Astrocyte (in vitro differentiated cells and primary cell): Measurements from ENCODE around the gene ADPRM. TPM values are rescaled to one million over a fixed set of nuclear protein-coding genes. Genes with fewer than 3 reads are reported as not detected.
A peak's percentile ranks its signal among the peaks of the same experiment; 100 is the strongest.
"Not testable (repeated sequence)": the region's sequence is repeated elsewhere in the genome, so short reads cannot be mapped to it uniquely, and the experiment has no call there.

Experiments used
- DNase-seq: peaks from one replicate; pipeline ENCODE4 v3.0.0-alpha.2; 2010; ENCODE audit warnings: low read depth
- FAIRE-seq: peaks from 2 replicates; lab custom pipeline; 2011; peaks lifted over from hg19 to GRCh38; lab: Jason Lieb, UNC
- H2AFZ ChIP-seq: 2 replicates; pipeline ENCODE4 v1.6.0; 2012; ENCODE audit warnings: low read depth, low read length, inconsistent platforms
- H3K27ac ChIP-seq: 2 replicates; pipeline ENCODE4 v1.5.1; 2011; ENCODE audit warnings: low read depth, low read length, inconsistent platforms
- H3K27me3 ChIP-seq: 2 replicates; pipeline ENCODE4 v1.6.0; 2011; ENCODE audit warnings: low read length, inconsistent platforms; ENCODE audit not compliant: insufficient read depth
- H3K36me3 ChIP-seq: 2 replicates; pipeline ENCODE4 v1.5.1; 2011; ENCODE audit warnings: low read length, inconsistent platforms; ENCODE audit not compliant: insufficient read depth
- H3K4me1 ChIP-seq: 2 replicates; pipeline ENCODE4 v1.5.1; 2011; ENCODE audit warnings: low read length, inconsistent platforms; ENCODE audit not compliant: insufficient read depth
- H3K4me2 ChIP-seq: 2 replicates; pipeline ENCODE4 v1.6.0; 2012; ENCODE audit warnings: low read length, inconsistent platforms
- H3K4me3 ChIP-seq: 2 replicates; pipeline ENCODE4 v1.5.1; 2011; ENCODE audit warnings: low read depth, mild to moderate bottlenecking, low read length, inconsistent platforms; ENCODE audit not compliant: insufficient read depth
- H3K79me2 ChIP-seq: 2 replicates; pipeline ENCODE4 v1.6.0; 2012; ENCODE audit warnings: mild to moderate bottlenecking, low read length, inconsistent platforms; ENCODE audit not compliant: insufficient read depth
- H3K9ac ChIP-seq: 2 replicates; pipeline ENCODE4 v1.6.0; 2012; ENCODE audit warnings: mild to moderate bottlenecking, low read length, inconsistent platforms
- H3K9me3 ChIP-seq: 2 replicates; pipeline ENCODE4 v1.5.1; 2012; ENCODE audit warnings: low read depth, mild to moderate bottlenecking, low read length, inconsistent platforms; ENCODE audit not compliant: insufficient read depth
- H4K20me1 ChIP-seq: 2 replicates; pipeline ENCODE4 v1.6.0; 2012; ENCODE audit warnings: low read length, inconsistent platforms; ENCODE audit not compliant: insufficient read depth
- H3K27ac Mint-ChIP-seq: one replicate; pipeline ENCODE4 v1.8.0; 2021; ENCODE audit warnings: mild to moderate bottlenecking, mixed read lengths; ENCODE audit not compliant: unreplicated experiment
- H3K27me3 Mint-ChIP-seq: one replicate; pipeline ENCODE4 v1.8.0; 2021; ENCODE audit warnings: low read depth, mixed read lengths; ENCODE audit not compliant: unreplicated experiment
- H3K36me3 Mint-ChIP-seq: one replicate; pipeline ENCODE4 v1.8.0; 2021; ENCODE audit warnings: low read depth, mixed read lengths; ENCODE audit not compliant: unreplicated experiment
- H3K4me1 Mint-ChIP-seq: one replicate; pipeline ENCODE4 v1.8.0; 2021; ENCODE audit warnings: low read depth, mixed read lengths; ENCODE audit not compliant: unreplicated experiment
- H3K4me3 Mint-ChIP-seq: one replicate; pipeline ENCODE4 v1.8.0; 2021; ENCODE audit warnings: mild to moderate bottlenecking, moderate library complexity, mixed read lengths; ENCODE audit not compliant: unreplicated experiment
- H3K9me3 Mint-ChIP-seq: one replicate; pipeline ENCODE4 v1.8.0; 2021; ENCODE audit warnings: mild to moderate bottlenecking, mixed read lengths; ENCODE audit not compliant: unreplicated experiment
- EZH2 ChIP-seq: IDR thresholded peaks from 2 replicates; pipeline ENCODE4 v1.6.1; 2012; ENCODE audit warnings: mild to moderate bottlenecking, low read length, inconsistent platforms; ENCODE audit not compliant: insufficient read depth
- total RNA-seq: library from RNA; stranded (reverse); gene quantifications from 2 replicates; pipeline ENCODE4 v1.2.1, GENCODE V29; 2021
- TF ChIP-seq, protein P1 (sequence below): IDR thresholded peaks from 2 replicates; pipeline ENCODE4 v1.5.1; 2011; ENCODE audit warnings: low read depth, mild to moderate bottlenecking, inconsistent platforms, low read length, moderate library complexity; ENCODE audit not compliant: insufficient read depth

The ADPRM gene
- total RNA-seq, 1 donor from 2014 or later = 11.3 TPM

DNA sequence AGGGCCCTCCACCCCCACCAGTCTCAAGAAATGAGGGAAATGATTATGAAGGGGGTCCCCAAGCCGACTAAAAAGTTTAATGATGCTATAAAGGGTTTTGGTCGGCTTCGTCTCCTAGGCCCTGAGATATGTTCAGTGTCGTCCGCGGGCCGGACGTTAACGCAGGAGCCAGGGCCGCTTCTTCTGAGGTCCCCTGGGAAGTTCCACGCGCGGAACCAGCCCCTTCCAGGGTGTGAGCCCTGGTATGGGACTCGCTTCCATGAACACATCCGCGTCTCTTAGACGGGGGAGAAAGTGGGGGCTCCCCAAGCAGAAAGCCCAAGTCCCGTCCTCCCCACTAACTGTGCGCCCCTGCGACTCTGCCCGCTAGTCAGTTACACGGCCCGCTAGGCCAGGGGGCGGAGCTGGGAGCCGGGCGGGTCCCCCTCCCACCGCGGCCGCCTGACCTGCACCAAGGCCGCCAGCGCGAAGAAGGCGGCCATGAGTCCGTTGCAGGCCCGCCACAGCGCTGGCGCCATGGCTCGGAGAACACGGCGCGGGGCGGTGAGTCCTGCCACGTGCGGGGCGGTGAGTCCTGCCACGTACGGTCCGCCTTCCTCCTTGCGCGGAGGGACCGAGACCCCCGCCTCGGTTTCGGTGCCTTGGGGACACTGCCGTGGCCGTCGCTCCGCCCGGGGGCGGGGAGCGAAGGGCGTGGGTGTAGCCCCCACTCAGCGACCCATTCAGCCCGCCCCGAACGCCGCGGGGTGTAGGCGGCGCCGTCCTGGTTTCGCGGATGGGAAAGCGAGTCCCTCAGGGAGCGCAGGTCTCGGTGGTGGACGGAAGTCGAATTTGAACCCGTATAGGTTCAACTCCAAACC, 32.2 kb downstream of the ADPRM start, which contains the start of gene TMEM220:
TMEM220 (minus strand) TSS at position 690 of the 860 bp plus-strand sequence; CDS start at position 518, 172 bp downstream.
- Histone ChIP-seq H3K27ac (peak within 1 kb of the TSS; percentile 53), H3K4me2 (peak within 1 kb of the TSS; percentile 90), H3K9me3 (no peaks in the 10 kb centered on the region), H3K36me3 (no peaks in the 10 kb centered on the region), H4K20me1 (no peaks in the 10 kb centered on the region), H3K79me2 (no peaks in the 10 kb centered on the region), H3K4me1 (no peaks in the 10 kb centered on the region), H2AFZ (peak within 1 kb of the TSS; percentile 95), H3K9ac (peak within 1 kb of the TSS; percentile 82), H3K4me3 (peak within 1 kb of the TSS; percentile 67), H3K27me3 (no peaks in the 10 kb centered on the region)
- H3K27ac Mint-ChIP-seq = peak within 1 kb of the TSS; percentile 79
- TF ChIP-seq EZH2 = no peak
- TF ChIP-seq, protein P1, sequence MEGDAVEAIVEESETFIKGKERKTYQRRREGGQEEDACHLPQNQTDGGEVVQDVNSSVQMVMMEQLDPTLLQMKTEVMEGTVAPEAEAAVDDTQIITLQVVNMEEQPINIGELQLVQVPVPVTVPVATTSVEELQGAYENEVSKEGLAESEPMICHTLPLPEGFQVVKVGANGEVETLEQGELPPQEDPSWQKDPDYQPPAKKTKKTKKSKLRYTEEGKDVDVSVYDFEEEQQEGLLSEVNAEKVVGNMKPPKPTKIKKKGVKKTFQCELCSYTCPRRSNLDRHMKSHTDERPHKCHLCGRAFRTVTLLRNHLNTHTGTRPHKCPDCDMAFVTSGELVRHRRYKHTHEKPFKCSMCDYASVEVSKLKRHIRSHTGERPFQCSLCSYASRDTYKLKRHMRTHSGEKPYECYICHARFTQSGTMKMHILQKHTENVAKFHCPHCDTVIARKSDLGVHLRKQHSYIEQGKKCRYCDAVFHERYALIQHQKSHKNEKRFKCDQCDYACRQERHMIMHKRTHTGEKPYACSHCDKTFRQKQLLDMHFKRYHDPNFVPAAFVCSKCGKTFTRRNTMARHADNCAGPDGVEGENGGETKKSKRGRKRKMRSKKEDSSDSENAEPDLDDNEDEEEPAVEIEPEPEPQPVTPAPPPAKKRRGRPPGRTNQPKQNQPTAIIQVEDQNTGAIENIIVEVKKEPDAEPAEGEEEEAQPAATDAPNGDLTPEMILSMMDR = no peak
- H3K4me3 Mint-ChIP-seq = peak within 1 kb of the TSS; percentile 90
- no peaks in the 10 kb centered on the region for H3K36me3 Mint-ChIP-seq
- no peaks in the 10 kb centered on the region for H3K9me3 Mint-ChIP-seq
- H3K4me1 Mint-ChIP-seq = peaks cover 4% of the 10 kb centered on the region
- peak; percentile 61 for DNase-seq
- no peak for FAIRE-seq
- peaks cover 4% of the 10 kb centered on the region for H3K27me3 Mint-ChIP-seq

DNA sequence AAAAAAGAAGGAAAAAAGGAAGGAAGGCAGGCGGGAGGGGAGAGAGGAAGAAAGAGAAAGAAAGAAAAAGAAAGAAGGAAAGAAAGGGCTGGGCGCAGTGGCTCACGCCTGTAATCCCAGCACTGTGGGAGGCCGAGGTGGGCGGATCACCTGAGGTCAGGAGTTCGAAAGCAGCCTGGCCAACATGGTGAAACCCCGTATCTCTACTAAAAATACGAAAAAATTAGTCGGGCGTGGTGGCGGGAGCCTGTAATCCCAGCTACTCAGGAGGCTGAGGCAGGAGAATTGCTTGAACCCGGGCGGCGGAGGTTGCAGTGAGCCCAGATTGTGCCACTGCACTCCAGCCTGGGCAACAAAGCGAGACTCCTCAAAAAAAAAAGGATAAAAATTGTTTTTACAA, 32.9 kb downstream of the ADPRM start:
- H3K4me3 Mint-ChIP-seq = peak overlapping the region; percentile 90
- H3K4me1 Mint-ChIP-seq = not testable (repeated sequence)
- H2AFZ ChIP-seq = peak overlapping the region; percentile 95

DNA sequence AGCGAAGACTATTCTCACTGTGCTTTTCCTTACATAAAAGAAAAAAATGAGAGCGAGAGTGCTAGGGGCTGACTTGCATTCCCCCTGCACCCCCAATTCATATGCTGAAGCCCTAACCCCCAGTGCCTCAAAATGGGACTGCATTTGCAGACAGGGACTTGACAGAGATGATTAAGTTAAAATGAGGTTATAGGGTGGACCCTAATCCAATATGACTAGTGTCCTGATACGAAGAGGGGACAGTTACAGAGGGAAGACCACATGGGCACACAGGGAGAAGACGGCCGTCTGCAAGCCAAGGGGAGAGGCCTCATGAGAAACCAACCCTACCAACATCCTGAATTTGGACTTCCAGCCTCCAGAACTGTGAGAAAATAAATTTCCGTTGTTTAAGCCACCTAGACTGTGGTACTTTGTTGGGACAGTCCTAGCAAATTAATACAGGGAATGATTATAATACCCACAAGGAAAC, 34.0 kb downstream of the ADPRM start:
- H3K36me3 ChIP-seq = no peaks in the 10 kb centered on the region
- no peaks in the 10 kb centered on the region for H4K20me1 ChIP-seq
- H3K27ac ChIP-seq = no peak overlapping the region
- DNase-seq = no peak
- no peaks in the 10 kb centered on the region for H3K27me3 ChIP-seq
- no peak for FAIRE-seq
- H3K4me1 ChIP-seq = no peaks in the 10 kb centered on the region
- H2AFZ ChIP-seq = no peak overlapping the region
- H3K36me3 Mint-ChIP-seq = no peaks in the 10 kb centered on the region
- no peak overlapping the region for H3K4me3 Mint-ChIP-seq
- no peak for TF ChIP-seq EZH2
- TF ChIP-seq, protein P1 = no peak
- H3K27me3 Mint-ChIP-seq = peaks cover 7% of the 10 kb centered on the region
- H3K9me3 ChIP-seq = no peaks in the 10 kb centered on the region
- no peak overlapping the region for H3K4me3 ChIP-seq
- no peak overlapping the region for H3K4me2 ChIP-seq
- H3K79me2 ChIP-seq = no peaks in the 10 kb centered on the region
- H3K4me1 Mint-ChIP-seq = peaks cover 4% of the 10 kb centered on the region
- no peaks in the 10 kb centered on the region for H3K9me3 Mint-ChIP-seq
- peak overlapping the region; percentile 34 for H3K27ac Mint-ChIP-seq
- H3K9ac ChIP-seq = no peak overlapping the region

More for the DNA sequence above, 32.9 kb downstream of the ADPRM start:
- not testable (repeated sequence) for H3K79me2 ChIP-seq, H3K27me3 Mint-ChIP-seq, H3K36me3 ChIP-seq, H3K9me3 Mint-ChIP-seq, DNase-seq, H3K27ac ChIP-seq, H3K9me3 ChIP-seq, FAIRE-seq, H3K27me3 ChIP-seq, H3K4me1 ChIP-seq, H4K20me1 ChIP-seq, H3K36me3 Mint-ChIP-seq
- H3K4me2 ChIP-seq = peak overlapping the region; percentile 90
- H3K27ac Mint-ChIP-seq = peak overlapping the region; percentile 79
- peak overlapping the region; percentile 82 for H3K9ac ChIP-seq
- peak overlapping the region; percentile 67 for H3K4me3 ChIP-seq

DNA sequence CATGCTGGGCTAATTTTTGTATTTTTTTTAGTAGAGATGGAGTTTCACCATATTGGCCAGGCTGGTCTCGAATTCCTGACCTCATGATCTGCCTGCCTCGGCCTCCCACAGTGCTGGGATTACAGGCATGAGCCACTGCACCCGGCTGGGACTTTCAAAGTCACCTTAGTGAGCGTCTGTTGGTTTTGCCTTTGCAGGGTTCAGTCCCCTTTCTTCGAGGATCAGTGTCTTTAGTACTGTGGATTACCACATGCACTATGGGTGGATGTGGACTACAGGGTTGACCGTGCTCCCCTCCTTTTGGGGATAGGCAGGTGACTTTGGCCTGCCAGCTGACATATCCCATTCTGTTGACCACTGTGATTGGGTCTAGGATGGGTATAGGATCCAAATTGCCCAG, 34.7 kb downstream of the ADPRM start:
- H3K4me1 Mint-ChIP-seq, DNase-seq, H3K4me3 ChIP-seq, FAIRE-seq, H3K27ac ChIP-seq, H3K4me2 ChIP-seq, H3K27me3 Mint-ChIP-seq, H3K4me3 Mint-ChIP-seq, H3K36me3 Mint-ChIP-seq, H3K27ac Mint-ChIP-seq, H3K79me2 ChIP-seq, H3K27me3 ChIP-seq, H3K9ac ChIP-seq, H3K36me3 ChIP-seq, H3K9me3 ChIP-seq, H2AFZ ChIP-seq, H3K4me1 ChIP-seq, H4K20me1 ChIP-seq, H3K9me3 Mint-ChIP-seq: not testable (repeated sequence)
